ENCODE data around the gene MOB3A.
"Not testable (repeated sequence)": the region's sequence is repeated elsewhere in the genome, so short reads cannot be mapped to it uniquely, and the experiment has no call there.

The MOB3A gene

GRCh38 chr19:2096034-2096479, at the start of gene MOB3A:
Gene MOB3A, minus strand, starts transcription at chr19:2096326. Its CDS starts 17,766 bp downstream, at chr19:2078560.
- no peak for FAIRE-seq

GRCh38 chr19:2145831-2146241, 49.7 kb upstream of the MOB3A start:
- no peak for FAIRE-seq

- FAIRE-seq, result no peak
Measured at GRCh38 chr19:2144190-2144589, 48.1 kb upstream of the MOB3A start.

GRCh38 chr19:2142173-2142829, 46.2 kb upstream of the MOB3A start:
- FAIRE-seq, result no peak

GRCh38 chr19:2140138-2140569, 44.0 kb upstream of the MOB3A start:
- FAIRE-seq, result no peak

GRCh38 chr19:2139385-2140137, 43.4 kb upstream of the MOB3A start:
- FAIRE-seq, result no peak

GRCh38 chr19:2138061-2138728, 42.1 kb upstream of the MOB3A start:
- no peak for FAIRE-seq

- no peak for FAIRE-seq
Measured at GRCh38 chr19:2136796-2137195, 40.7 kb upstream of the MOB3A start.

- no peak for FAIRE-seq
Measured at GRCh38 chr19:2135474-2136402, 39.6 kb upstream of the MOB3A start.

GRCh38 chr19:2132731-2133490, 36.8 kb upstream of the MOB3A start:
- FAIRE-seq, result no peak

GRCh38 chr19:2132191-2132590, 36.1 kb upstream of the MOB3A start:
- no peak for FAIRE-seq

- FAIRE-seq, result not testable (repeated sequence)
Measured at GRCh38 chr19:2131012-2131975, 35.2 kb upstream of the MOB3A start.

GRCh38 chr19:2129892-2130770, 34.0 kb upstream of the MOB3A start:
- FAIRE-seq, result no peak

GRCh38 chr19:2129486-2129885, 33.4 kb upstream of the MOB3A start:
- FAIRE-seq, result no peak

GRCh38 chr19:2129022-2129421, 32.9 kb upstream of the MOB3A start:
- no peak for FAIRE-seq

- FAIRE-seq, result not testable (repeated sequence)
Measured at GRCh38 chr19:2128252-2128651, 32.1 kb upstream of the MOB3A start.

GRCh38 chr19:2127758-2128157, 31.6 kb upstream of the MOB3A start:
- no peak for FAIRE-seq

- FAIRE-seq, result no peak
Measured at GRCh38 chr19:2126879-2127518, 30.9 kb upstream of the MOB3A start.
